NB4 (cell line): ENCODE results near the gene KCNG3.
"Not testable (repeated sequence)": the region's sequence is repeated elsewhere in the genome, so short reads cannot be mapped to it uniquely, and the experiment has no call there.

Source experiments
- DNase-seq: peaks from one replicate; pipeline ENCODE4 v3.0.0; 2010; ENCODE audit warnings: low read depth
- H3K4me3 ChIP-seq: one replicate; pipeline ENCODE4 v1.5.1; 2011; ENCODE audit warnings: mild to moderate bottlenecking, low read depth, low read length, moderate library complexity
- CTCF ChIP-seq: IDR thresholded peaks from one replicate; pipeline ENCODE4 v1.5.1; 2012; ENCODE audit warnings: low read depth, low read length
- MYC ChIP-seq: IDR thresholded peaks from 2 replicates; pipeline ENCODE4 v1.6.1; 2011; ENCODE audit warnings: low read depth, low read length
- POLR2A ChIP-seq: IDR thresholded peaks from 2 replicates; pipeline ENCODE4 v1.6.1; 2011; ENCODE audit warnings: mild to moderate bottlenecking; ENCODE audit not compliant: insufficient read length; ENCODE audit errors: extremely low read depth
- TF ChIP-seq, protein P1 (sequence below): IDR thresholded peaks from 2 replicates; pipeline ENCODE4 v1.6.1; 2011; ENCODE audit warnings: low read depth, low read length

Gene KCNG3

DNA sequence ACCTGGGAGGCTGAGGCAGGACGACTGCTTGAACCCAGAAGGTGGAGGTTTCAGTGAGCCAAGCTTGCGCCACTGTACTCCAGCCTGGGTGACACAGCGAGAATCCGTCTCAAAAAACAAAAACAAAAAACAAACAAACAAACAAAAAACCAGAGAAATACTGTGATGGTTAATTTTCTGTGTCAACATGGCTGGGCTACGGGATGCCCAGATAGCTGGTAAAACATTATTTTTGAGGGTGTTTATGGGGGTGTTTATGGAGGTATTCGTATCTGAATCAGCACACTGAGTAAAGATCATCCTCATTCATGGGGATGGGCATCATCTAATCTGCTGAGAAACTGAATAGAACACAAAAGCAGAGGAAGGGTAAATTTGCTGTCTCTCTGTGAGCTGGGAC is 92.0 kb downstream of the KCNG3 start:
- H3K4me3 ChIP-seq = no peak overlapping the region
- no peak for DNase-seq
- TF ChIP-seq POLR2A (no peak), CTCF (no peak), MYC (no peak)
- TF ChIP-seq, protein P1, sequence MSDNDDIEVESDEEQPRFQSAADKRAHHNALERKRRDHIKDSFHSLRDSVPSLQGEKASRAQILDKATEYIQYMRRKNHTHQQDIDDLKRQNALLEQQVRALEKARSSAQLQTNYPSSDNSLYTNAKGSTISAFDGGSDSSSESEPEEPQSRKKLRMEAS = no peak

- H3K4me3 ChIP-seq, DNase-seq: not testable (repeated sequence)
These were observed 95.7 kb downstream of the KCNG3 start for GRCh38 chr2:42398052-42398451.

DNA sequence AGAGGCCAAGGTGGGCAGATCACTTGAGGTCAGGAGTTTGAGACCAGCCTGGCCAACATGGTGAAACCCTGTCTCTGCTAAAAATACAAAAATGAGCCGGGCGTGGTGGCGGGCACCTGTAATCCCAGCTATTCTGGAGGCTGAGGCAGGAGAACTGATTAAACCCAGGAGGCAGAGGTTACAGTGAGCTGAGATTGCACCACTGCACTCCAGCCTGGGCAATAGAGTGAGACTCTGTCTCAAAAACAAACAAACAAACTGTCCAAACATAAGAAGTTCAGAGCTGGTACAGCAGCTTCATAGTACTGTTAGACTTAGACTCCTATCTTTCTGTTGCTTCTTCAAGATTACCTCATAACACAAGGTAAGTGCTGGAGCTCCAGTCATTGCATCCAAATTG is 100.5 kb downstream of the KCNG3 start:
- not testable (repeated sequence) for DNase-seq, H3K4me3 ChIP-seq

GRCh38 chr2:42392191-42392590 is 101.6 kb downstream of the KCNG3 start:
- DNase-seq = no peak
- TF ChIP-seq CTCF (no peak), MYC (no peak), POLR2A (no peak)
- TF ChIP-seq, protein P1 = no peak
- no peak overlapping the region for H3K4me3 ChIP-seq
